ENCODE measurements around the gene COL13A1. TPM values are rescaled to one million over a fixed set of nuclear protein-coding genes. Genes with fewer than 3 reads are reported as not detected.

The COL13A1 gene
- total RNA-seq, 4 donors from 2014 or later: 2.0 to 3.8 TPM; not detected in 2

DNA sequence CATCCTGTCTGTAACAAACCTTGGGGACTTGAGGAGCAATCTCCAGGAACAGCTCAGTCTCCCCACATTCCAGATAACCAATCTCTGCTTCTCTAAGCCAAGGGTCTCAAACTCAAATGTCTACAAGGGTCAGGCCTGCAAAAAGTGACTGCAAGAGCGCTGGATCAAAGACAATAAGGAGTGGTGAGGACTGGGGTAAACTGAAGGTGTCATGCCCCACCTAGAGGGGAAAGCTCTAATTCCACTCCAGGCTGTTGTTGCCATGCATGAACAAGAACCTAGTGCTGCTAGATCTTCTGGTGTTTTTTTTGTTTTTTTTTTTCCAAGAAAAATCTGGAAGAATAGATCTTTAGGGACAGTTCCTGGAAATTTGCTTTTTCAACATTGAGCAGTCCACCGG, 133.1 kb downstream of the COL13A1 start:
- Histone ChIP-seq H3K4me3 (no peak overlapping the region), H3K4me1 (no peaks in the 10 kb centered on the region), H3K27ac (no peak overlapping the region), H3K36me3 (no peaks in the 10 kb centered on the region), H3K9me3 (no peaks in the 10 kb centered on the region), H3K27me3 (no peaks in the 10 kb centered on the region)
- no peak for DNase-seq
- TF ChIP-seq, protein P1, sequence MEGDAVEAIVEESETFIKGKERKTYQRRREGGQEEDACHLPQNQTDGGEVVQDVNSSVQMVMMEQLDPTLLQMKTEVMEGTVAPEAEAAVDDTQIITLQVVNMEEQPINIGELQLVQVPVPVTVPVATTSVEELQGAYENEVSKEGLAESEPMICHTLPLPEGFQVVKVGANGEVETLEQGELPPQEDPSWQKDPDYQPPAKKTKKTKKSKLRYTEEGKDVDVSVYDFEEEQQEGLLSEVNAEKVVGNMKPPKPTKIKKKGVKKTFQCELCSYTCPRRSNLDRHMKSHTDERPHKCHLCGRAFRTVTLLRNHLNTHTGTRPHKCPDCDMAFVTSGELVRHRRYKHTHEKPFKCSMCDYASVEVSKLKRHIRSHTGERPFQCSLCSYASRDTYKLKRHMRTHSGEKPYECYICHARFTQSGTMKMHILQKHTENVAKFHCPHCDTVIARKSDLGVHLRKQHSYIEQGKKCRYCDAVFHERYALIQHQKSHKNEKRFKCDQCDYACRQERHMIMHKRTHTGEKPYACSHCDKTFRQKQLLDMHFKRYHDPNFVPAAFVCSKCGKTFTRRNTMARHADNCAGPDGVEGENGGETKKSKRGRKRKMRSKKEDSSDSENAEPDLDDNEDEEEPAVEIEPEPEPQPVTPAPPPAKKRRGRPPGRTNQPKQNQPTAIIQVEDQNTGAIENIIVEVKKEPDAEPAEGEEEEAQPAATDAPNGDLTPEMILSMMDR (IDR thresholded peaks at IDR 0.05): no peak
- TF ChIP-seq POLR2A (IDR thresholded peaks at IDR 0.05): no peak
- intact Hi-C loops (cut with DNase I): no loop called here
- 88 to 96% methylated on average over 2 of the region's 2 CpGs for WGBS, 2 donors

DNA sequence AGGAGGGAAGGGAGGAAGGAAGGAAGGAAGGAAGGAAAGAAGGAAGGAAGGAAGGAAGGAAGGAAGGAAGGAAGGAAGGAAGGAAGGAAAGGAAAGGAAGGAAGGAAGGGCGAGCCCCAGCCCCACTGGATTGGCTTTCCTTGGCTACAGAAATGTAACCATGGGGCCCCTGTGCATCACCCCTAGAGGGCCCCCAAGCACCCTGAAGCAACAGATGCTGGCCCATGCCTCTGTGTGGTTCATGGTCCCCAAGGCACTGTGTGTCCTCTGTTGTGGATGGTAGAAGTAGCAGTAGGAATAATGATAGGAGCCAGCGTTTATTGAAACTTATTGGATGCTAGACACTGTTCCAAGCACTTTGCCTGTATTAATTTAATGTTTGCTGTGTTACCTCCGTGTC, 134.4 kb downstream of the COL13A1 start:
- Histone ChIP-seq H3K36me3 (no peaks in the 10 kb centered on the region), H3K27ac (no peak overlapping the region), H3K27me3 (no peaks in the 10 kb centered on the region), H3K9me3 (no peaks in the 10 kb centered on the region), H3K4me3 (no peak overlapping the region), H3K4me1 (no peaks in the 10 kb centered on the region)
- WGBS, 2 donors: 74% methylated on average over 3 of the region's 3 CpGs
- intact Hi-C loops (cut with DNase I): no loop called here
- TF ChIP-seq, protein P1 (IDR thresholded peaks at IDR 0.05): peak in 1 of 6 experiments; percentile 11
- TF ChIP-seq POLR2A (IDR thresholded peaks at IDR 0.05): no peak
- DNase-seq: no peak

DNA sequence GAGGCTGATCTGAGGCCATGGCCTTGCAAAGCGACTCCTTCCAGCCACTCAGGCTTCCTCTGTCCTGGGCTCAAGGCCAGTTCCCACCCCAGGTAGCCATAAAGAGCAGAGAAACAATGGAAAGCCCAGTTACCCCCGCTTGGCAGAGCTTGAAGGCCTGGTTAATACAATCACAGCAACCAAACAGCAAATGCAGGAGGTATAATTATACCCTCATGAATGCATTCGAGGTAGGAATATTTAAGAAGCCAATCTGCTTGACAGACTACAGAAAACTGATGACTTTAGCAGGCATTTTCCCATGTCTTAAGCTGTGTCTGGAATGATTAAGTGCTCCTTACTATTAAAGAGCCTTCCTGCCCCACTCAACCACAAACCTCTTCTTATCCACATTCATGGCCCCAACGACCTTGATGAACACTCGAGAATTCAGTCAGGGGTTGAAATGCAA, 136.9 kb downstream of the COL13A1 start:
- TF ChIP-seq, protein P1 (IDR thresholded peaks at IDR 0.05): no peak
- no peak for TF ChIP-seq POLR2A (IDR thresholded peaks at IDR 0.05)
- Histone ChIP-seq H3K4me1 (no peaks in the 10 kb centered on the region), H3K9me3 (no peaks in the 10 kb centered on the region), H3K27ac (no peak overlapping the region), H3K4me3 (no peak overlapping the region), H3K36me3 (no peaks in the 10 kb centered on the region), H3K27me3 (no peaks in the 10 kb centered on the region)
- 52 to 54% methylated on average over 4 to 5 of the region's 5 CpGs for WGBS, 2 donors
- intact Hi-C loops (cut with DNase I): no loop called here
- no peak for DNase-seq

DNA sequence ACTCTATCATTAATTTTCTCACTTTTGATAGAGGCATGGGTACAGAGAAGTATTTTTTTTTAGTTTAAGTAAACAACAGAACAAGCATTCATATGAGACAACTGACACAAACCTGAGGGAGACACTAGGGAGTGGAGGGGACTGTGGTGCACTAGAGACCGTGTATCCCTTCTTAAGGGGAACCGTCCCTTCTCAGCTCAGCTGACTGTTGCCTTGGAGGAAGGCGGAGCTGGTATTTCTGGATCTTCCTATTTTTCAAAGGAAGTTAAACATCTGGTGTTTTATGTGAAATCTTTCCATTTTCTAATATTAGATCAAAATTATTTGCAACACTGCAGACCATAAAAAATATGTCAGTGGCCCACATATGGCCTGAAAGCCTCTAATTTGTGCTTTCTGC, 137.4 kb downstream of the COL13A1 start:
- no peaks in the 10 kb centered on the region for H3K27me3 ChIP-seq
- 79 to 83% methylated on average over 3 of the region's 3 CpGs for WGBS, 2 donors

DNA sequence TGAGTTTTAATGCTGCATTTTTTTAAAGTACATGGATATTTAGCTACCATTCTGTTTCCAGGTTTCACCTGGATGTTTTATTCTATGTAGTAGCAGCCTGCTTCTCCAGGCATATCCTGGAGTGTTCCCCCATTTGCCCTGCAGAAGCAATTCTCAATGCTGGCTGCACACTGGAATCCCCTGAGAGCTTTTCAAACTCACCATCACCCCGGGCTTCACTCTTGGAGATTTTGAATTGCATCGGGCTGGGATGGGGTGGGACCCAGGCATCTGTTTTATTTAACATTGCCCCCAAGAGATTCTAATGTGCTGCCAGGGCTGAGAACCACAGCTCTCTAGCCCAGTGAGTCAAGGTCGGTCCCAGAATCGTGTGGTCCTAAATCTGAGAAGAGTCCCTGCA, 137.8 kb downstream of the COL13A1 start:
- Histone ChIP-seq H3K9me3 (no peaks in the 10 kb centered on the region), H3K27me3 (no peaks in the 10 kb centered on the region), H3K4me1 (no peaks in the 10 kb centered on the region), H3K36me3 (no peaks in the 10 kb centered on the region), H3K4me3 (no peak overlapping the region), H3K27ac (no peak overlapping the region)
- intact Hi-C loops (cut with DNase I): no loop called here
- no peak for DNase-seq
- TF ChIP-seq, protein P1 (IDR thresholded peaks at IDR 0.05): no peak
- no peak for TF ChIP-seq POLR2A (IDR thresholded peaks at IDR 0.05)
- 77 to 80% methylated on average over 2 to 4 of the region's 4 CpGs for WGBS, 2 donors

More for the DNA sequence above, 137.4 kb downstream of the COL13A1 start:
- intact Hi-C loops (cut with DNase I): no loop called here
- H3K27ac ChIP-seq: no peak overlapping the region
- no peaks in the 10 kb centered on the region for H3K9me3 ChIP-seq
- no peak for TF ChIP-seq POLR2A (IDR thresholded peaks at IDR 0.05)
- TF ChIP-seq, protein P1 (IDR thresholded peaks at IDR 0.05): no peak
- no peak overlapping the region for H3K4me3 ChIP-seq
- H3K36me3 ChIP-seq: no peaks in the 10 kb centered on the region
- H3K4me1 ChIP-seq: no peaks in the 10 kb centered on the region
- no peak for DNase-seq

Measured in esophagus squamous epithelium (tissue), 5 donors.